IMR-90 (cell line): Measurements from ENCODE around the gene YPEL5. TPM values are rescaled to one million over a fixed set of nuclear protein-coding genes. Genes with fewer than 3 reads are reported as not detected.

Experiments used
- ATAC-seq: fragments of 200-7000 bp; cut with Tn5 transposase; 2 replicates; pipeline ENCODE4 v1.9.1; 2020; ENCODE audit warnings: low read depth, mild to moderate bottlenecking, moderate library complexity
- BruUV-seq: library from RNA; stranded (reverse); fragments of 400-500 nt; replicated peaks from 2 replicates; lab custom pipeline; 2021; lab: Mats Ljungman, UMichigan
- CTCF ChIA-PET: fragments of 300-600 bp; formaldehyde crosslinking; extraction: SDS; loops from one replicate; lab custom pipeline; 2021; ENCODE audit warnings: antibody characterized with exemption; lab: Yijun Ruan, JAX
- POLR2A ChIA-PET: fragments of 300-600 bp; sonication (Branson Sonifier 250); formaldehyde crosslinking; loops from one replicate; lab custom pipeline; 2022; ENCODE audit warnings: antibody characterized with exemption; ENCODE audit not compliant: unreplicated experiment; lab: Charles Lee
- DNase-seq: peaks from one replicate; pipeline ENCODE4 v3.0.0; 2013
- H2AFZ ChIP-seq: replicated peaks from 2 replicates; pipeline ENCODE3; 2013; ENCODE audit warnings: low read length, mild to moderate bottlenecking; ENCODE audit not compliant: poor library complexity
- H2AK5ac ChIP-seq: 2 replicates; pipeline ENCODE4 v1.6.1; 2013; ENCODE audit warnings: low read depth, low read length, inconsistent platforms
- H2AK9ac ChIP-seq: replicated peaks from 2 replicates; pipeline ENCODE3; 2013; ENCODE audit warnings: mild to moderate bottlenecking, low read depth, low read length, moderate library complexity; ENCODE audit not compliant: poor library complexity
- H2BK120ac ChIP-seq: 2 replicates; pipeline ENCODE4 v1.6.1; 2013; ENCODE audit warnings: low read depth, low read length, inconsistent platforms
- H2BK15ac ChIP-seq: 3 replicates; pipeline ENCODE4 v1.6.1; 2013; ENCODE audit warnings: low read depth, low read length, inconsistent platforms
- H2BK20ac ChIP-seq: 2 replicates; pipeline ENCODE4 v1.6.1; 2013; ENCODE audit warnings: low read depth, mild to moderate bottlenecking, inconsistent platforms, low read length, moderate library complexity
- H2BK5ac ChIP-seq: 2 replicates; pipeline ENCODE4 v1.6.1; 2013; ENCODE audit warnings: mild to moderate bottlenecking, low read depth, low read length, inconsistent platforms; ENCODE audit not compliant: poor library complexity, severe bottlenecking
- H3K14ac ChIP-seq: replicated peaks from 2 replicates; pipeline ENCODE4 v1.6.1; 2013; ENCODE audit warnings: low read depth, low read length, inconsistent platforms
- H3K18ac ChIP-seq: 2 replicates; pipeline ENCODE4 v1.6.1; 2013; ENCODE audit warnings: low read depth, low read length, control low read depth
- H3K23ac ChIP-seq: 2 replicates; pipeline ENCODE4 v1.6.1; 2013; ENCODE audit warnings: low read depth, low read length, inconsistent platforms
- H3K27ac ChIP-seq: 2 replicates; pipeline ENCODE4 v1.5.1; 2013; ENCODE audit warnings: mild to moderate bottlenecking, control low read depth, low read length; ENCODE audit not compliant: insufficient read depth
- H3K27me3 ChIP-seq: 2 replicates; pipeline ENCODE4 v1.6.1; 2013; ENCODE audit warnings: low read length; ENCODE audit not compliant: control insufficient read depth, insufficient read depth
- H3K36me3 ChIP-seq: 2 replicates; pipeline ENCODE4 v1.6.1; 2013; ENCODE audit warnings: low read length, mixed read lengths; ENCODE audit not compliant: control insufficient read depth, insufficient read depth
- H3K4ac ChIP-seq: 2 replicates; pipeline ENCODE4 v1.6.1; 2013; ENCODE audit warnings: low read depth, low read length, inconsistent platforms
- H3K4me1 ChIP-seq: 2 replicates; pipeline ENCODE4 v1.6.1; 2013; ENCODE audit warnings: low read length, mixed read lengths; ENCODE audit not compliant: control insufficient read depth, insufficient read depth
- H3K4me2 ChIP-seq: 2 replicates; pipeline ENCODE4 v1.6.1; 2013; ENCODE audit warnings: low read depth, mild to moderate bottlenecking, control low read depth, low read length, moderate library complexity
- H3K4me3 ChIP-seq: 2 replicates; pipeline ENCODE4 v1.5.1; 2013; ENCODE audit warnings: low read depth, mild to moderate bottlenecking, control low read depth, low read length, moderate library complexity; ENCODE audit not compliant: insufficient read depth
- H3K56ac ChIP-seq: 2 replicates; pipeline ENCODE4 v1.6.1; 2013; ENCODE audit warnings: low read length, inconsistent platforms; ENCODE audit not compliant: insufficient read depth; ENCODE audit errors: extremely low read depth
- H3K79me1 ChIP-seq, 2 experiments: 2 replicates each; pipeline ENCODE4 v1.6.1; 2013; ENCODE audit warnings: low read length in 2 of 2, inconsistent platforms in 1 of 2, low read depth in 1 of 2
- H3K9ac ChIP-seq: 2 replicates; pipeline ENCODE4 v1.6.1; 2013; ENCODE audit warnings: low read depth, low read length, control low read depth
- H3K9me1 ChIP-seq: 2 replicates; pipeline ENCODE4 v1.6.1; 2013; ENCODE audit warnings: low read length, inconsistent platforms; ENCODE audit not compliant: insufficient read depth
- H3K9me3 ChIP-seq: 2 replicates; pipeline ENCODE4 v1.6.1; 2013; ENCODE audit warnings: low read length; ENCODE audit not compliant: control insufficient read depth, insufficient read depth
- H4K20me1 ChIP-seq: 2 replicates; pipeline ENCODE4 v1.6.1; 2013; ENCODE audit warnings: low read length, inconsistent platforms; ENCODE audit not compliant: insufficient read depth
- H4K5ac ChIP-seq: 2 replicates; pipeline ENCODE4 v1.6.1; 2013; ENCODE audit warnings: mild to moderate bottlenecking, low read depth, low read length, control low read depth
- H4K8ac ChIP-seq, 2 experiments: 2 replicates each; pipeline ENCODE4 v1.6.1; 2013; ENCODE audit warnings: low read depth in 2 of 2, low read length in 2 of 2, control low read depth in 1 of 2, inconsistent platforms in 1 of 2
- H4K91ac ChIP-seq: 2 replicates; pipeline ENCODE4 v1.6.1; 2013; ENCODE audit warnings: low read depth, low read length, inconsistent platforms; ENCODE audit not compliant: insufficient read depth
- BHLHE40 ChIP-seq: fragments of 150-350 bp; IDR thresholded peaks from 2 replicates; pipeline ENCODE4 v1.6.1; 2016; ENCODE audit warnings: mild to moderate bottlenecking, low read depth, low read length
- CEBPB ChIP-seq: IDR thresholded peaks from 2 replicates; pipeline ENCODE4 v1.6.1; 2012; ENCODE audit warnings: low read depth, low read length, improper control_type of control experiment
- FOS ChIP-seq: fragments of 150-350 bp; IDR thresholded peaks from 2 replicates; pipeline ENCODE4 v1.6.1; 2016; ENCODE audit warnings: low read depth, low read length
- MAFK ChIP-seq: IDR thresholded peaks from 2 replicates; pipeline ENCODE4 v1.6.1; 2012; ENCODE audit warnings: low read depth, low read length, improper control_type of control experiment
- MAZ ChIP-seq: IDR thresholded peaks from 2 replicates; pipeline ENCODE4 v1.6.1; 2012; ENCODE audit warnings: low read depth, mild to moderate bottlenecking, low read length, improper control_type of control experiment, moderate library complexity, borderline replicate concordance
- MXI1 ChIP-seq: IDR thresholded peaks from 2 replicates; pipeline ENCODE4 v1.6.1; 2012; ENCODE audit warnings: low read depth, mild to moderate bottlenecking, low read length, moderate library complexity, borderline replicate concordance
- POLR2A ChIP-seq: IDR thresholded peaks from 2 replicates; pipeline ENCODE4 v1.6.1; 2012; ENCODE audit warnings: mild to moderate bottlenecking, low read depth, low read length
- RCOR1 ChIP-seq: IDR thresholded peaks from 2 replicates; pipeline ENCODE4 v1.6.1; 2012; ENCODE audit warnings: mild to moderate bottlenecking, low read length, improper control_type of control experiment; ENCODE audit not compliant: insufficient replicate concordance
- SMC3 ChIP-seq: fragments of 150-350 bp; IDR thresholded peaks from 2 replicates; pipeline ENCODE4 v1.6.1; 2016; ENCODE audit warnings: low read depth, mild to moderate bottlenecking, antibody characterized with exemption, low read length, moderate library complexity
- WGBS, 2 experiments: methylation state at CpG; one replicate each; pipeline versions ENCODE4 v1.1.5 to v1.1.7; 2013; ENCODE audit warnings: missing lambda C conversion rate in 2 of 2; ENCODE audit not compliant: insufficient read length in 1 of 2; ENCODE audit errors: extremely low coverage in 2 of 2; 5-methylcytosine and 5-hydroxymethylcytosine counted together
- dilution Hi-C: fragments of 300-500 bp; cut with HindIII; formaldehyde crosslinking; loops from one replicate; pipeline ENCODE4 v1.14.3; 2018; ENCODE audit warnings: low sequenced_read_pairs; ENCODE audit not compliant: unreplicated experiment
- in situ Hi-C: fragments of 300-500 bp; cut with MboI; formaldehyde crosslinking; loops from 3 replicates; pipeline ENCODE4 v1.14.3; 2019; ENCODE audit warnings: low sequenced_read_pairs, inconsistent platforms, mixed read lengths
- intact Hi-C: fragments of 100-400 bp; cut with micrococcal nuclease; formaldehyde crosslinking; loops from 2 replicates; pipeline ENCODE4 v1.10.0; 2022
- polyA plus RNA-seq, 3 experiments: library from polyadenylated mRNA; depleted of rRNA; stranded (reverse); fragments of >200 nt; gene quantifications; 2 replicates each; pipeline ENCODE4 v1.2.3, GENCODE V29; 2012; ENCODE audit warnings: low replicate concordance in 1 of 3
- total RNA-seq: library from RNA; depleted of rRNA; stranded (reverse); fragments of >200 nt; gene quantifications from 2 replicates; pipeline ENCODE4 v1.2.3, GENCODE V29; 2012
- TF ChIP-seq, protein P1 (sequence below): conservative IDR thresholded peaks from 2 replicates; pipeline ENCODE4 v1.5.1; 2012; ENCODE audit warnings: mild to moderate bottlenecking, low read depth, low read length, improper control_type of control experiment
- TF ChIP-seq, protein P2 (sequence below): fragments of 150-350 bp; IDR thresholded peaks from 2 replicates; pipeline ENCODE4 v1.6.1; 2017; ENCODE audit warnings: mild to moderate bottlenecking, antibody characterized with exemption, low read length, low read depth

The YPEL5 gene
- total and polyA plus RNA-seq, 2 of the 4 experiments (the other 2 are of a cell fraction): 40.7 to 62.6 TPM

DNA sequence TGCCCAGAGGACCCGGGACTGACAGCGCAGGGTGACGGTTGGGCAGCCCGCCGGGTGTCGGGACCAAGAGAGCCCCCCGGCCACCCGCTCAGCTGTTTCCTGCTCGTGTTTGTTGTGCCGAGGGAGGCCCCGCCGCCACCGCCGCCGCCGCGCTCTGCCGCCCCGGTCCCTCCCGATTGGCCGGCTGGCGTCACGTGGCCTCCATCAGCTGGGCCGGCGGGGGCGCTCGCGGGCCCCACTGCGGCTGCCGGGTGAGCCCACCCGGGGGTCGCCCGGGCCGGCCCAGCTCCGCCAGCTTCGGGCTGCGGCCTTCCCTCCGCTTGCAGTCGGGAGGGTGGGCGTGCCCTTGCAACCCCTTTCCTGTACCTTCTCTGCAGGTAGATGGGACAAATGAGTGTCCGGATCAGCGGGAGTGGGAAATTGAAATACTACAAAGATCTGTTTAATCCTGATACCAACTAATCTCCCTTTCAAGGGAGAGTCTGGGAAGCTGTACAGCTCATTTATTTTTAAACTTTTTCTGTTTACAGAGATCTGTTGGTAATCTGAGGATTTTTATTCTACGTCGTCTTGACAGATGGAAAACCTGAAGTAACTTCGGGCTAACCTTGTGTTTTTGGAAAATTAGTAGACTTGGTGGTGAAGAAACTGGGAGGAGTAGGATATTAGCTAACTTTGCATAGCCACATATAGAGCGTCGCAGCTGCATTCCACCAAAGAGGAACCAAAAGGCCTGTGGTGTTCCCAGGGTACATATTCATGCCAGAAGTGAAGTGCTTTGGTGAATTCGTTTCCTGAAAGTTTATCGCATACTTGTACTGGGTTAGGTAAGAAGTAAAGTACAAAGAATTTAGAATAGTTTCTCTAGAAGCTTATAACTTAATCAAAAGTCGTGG, 1.2 kb downstream of the YPEL5 start:
- Histone ChIP-seq H4K91ac (no peak overlapping the region), H3K9me3 (no peaks in the 10 kb centered on the region), H3K36me3 (peaks cover 4% of the 10 kb centered on the region), H3K9me1 (peaks cover 3% of the 10 kb centered on the region; the same call in 1 of the 2 replicates), H3K27me3 (no peaks in the 10 kb centered on the region), H3K9ac (peak overlapping the region; percentile 92), H4K20me1 (peaks cover 17% of the 10 kb centered on the region), H3K27ac (peak overlapping the region; percentile 91), H2AK9ac (peak overlapping the region; percentile 39), H3K56ac (no peak overlapping the region), H3K4ac (no peak overlapping the region), H3K79me1 (peaks cover 20 to 37% of the 10 kb centered on the region in 2 experiments), H3K23ac (0 out of 2 replicates have a peak overlapping the region, but pooled peaks have one; percentile 48), H2BK5ac (peak overlapping the region; percentile 92), H3K4me3 (peak overlapping the region; percentile 67), H2BK120ac (no peak overlapping the region), H2AK5ac (no peak overlapping the region; the same call in 1 of the 2 replicates), H3K4me1 (peaks cover 7% of the 10 kb centered on the region), H3K18ac (no peak overlapping the region), H3K14ac (peak overlapping the region; percentile 18; the same call in 1 of the 2 replicates), H2BK20ac (no peak overlapping the region), H4K8ac (no peak overlapping the region; a peak in 1 of 4 replicates), H3K4me2 (peak overlapping the region; percentile 94), H2AFZ (peak overlapping the region; percentile 93), H2BK15ac (no peak overlapping the region), H4K5ac (no peak overlapping the region; the same call in 1 of the 2 replicates)
- POLR2A ChIA-PET: interaction anchor here (0.6 to 0.8 kb wide), 2 partner anchors 13 to 1473 kb away, joined by 3 to 11 read pairs; no protein-coding TSS in a partner anchor
- 0% methylated on average over 27 of the region's 50 CpGs; no CpG with 5 or more reads in 1 of the 2 experiments for WGBS, 2 experiments
- no TSS peak for BruUV-seq
- TF ChIP-seq, protein P1, sequence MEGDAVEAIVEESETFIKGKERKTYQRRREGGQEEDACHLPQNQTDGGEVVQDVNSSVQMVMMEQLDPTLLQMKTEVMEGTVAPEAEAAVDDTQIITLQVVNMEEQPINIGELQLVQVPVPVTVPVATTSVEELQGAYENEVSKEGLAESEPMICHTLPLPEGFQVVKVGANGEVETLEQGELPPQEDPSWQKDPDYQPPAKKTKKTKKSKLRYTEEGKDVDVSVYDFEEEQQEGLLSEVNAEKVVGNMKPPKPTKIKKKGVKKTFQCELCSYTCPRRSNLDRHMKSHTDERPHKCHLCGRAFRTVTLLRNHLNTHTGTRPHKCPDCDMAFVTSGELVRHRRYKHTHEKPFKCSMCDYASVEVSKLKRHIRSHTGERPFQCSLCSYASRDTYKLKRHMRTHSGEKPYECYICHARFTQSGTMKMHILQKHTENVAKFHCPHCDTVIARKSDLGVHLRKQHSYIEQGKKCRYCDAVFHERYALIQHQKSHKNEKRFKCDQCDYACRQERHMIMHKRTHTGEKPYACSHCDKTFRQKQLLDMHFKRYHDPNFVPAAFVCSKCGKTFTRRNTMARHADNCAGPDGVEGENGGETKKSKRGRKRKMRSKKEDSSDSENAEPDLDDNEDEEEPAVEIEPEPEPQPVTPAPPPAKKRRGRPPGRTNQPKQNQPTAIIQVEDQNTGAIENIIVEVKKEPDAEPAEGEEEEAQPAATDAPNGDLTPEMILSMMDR: peak; percentile 64
- TF ChIP-seq RCOR1 (no peak), CEBPB (no peak), MXI1 (no peak), SMC3 (no peak), POLR2A (0 out of 2 replicates have a peak, but pooled peaks have one; percentile 14), MAZ (peak; percentile 48; the same call in 1 of the 2 replicates), FOS (no peak; the same call in 1 of the 2 replicates), BHLHE40 (no peak), MAFK (no peak)
- TF ChIP-seq, protein P2, sequence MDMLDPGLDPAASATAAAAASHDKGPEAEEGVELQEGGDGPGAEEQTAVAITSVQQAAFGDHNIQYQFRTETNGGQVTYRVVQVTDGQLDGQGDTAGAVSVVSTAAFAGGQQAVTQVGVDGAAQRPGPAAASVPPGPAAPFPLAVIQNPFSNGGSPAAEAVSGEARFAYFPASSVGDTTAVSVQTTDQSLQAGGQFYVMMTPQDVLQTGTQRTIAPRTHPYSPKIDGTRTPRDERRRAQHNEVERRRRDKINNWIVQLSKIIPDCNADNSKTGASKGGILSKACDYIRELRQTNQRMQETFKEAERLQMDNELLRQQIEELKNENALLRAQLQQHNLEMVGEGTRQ: peak; percentile 98
- DNase-seq (peak; percentile 40), ATAC-seq (peak; percentile 37)
- in situ Hi-C loops: no loop called here
- dilution Hi-C loops: no loop called here
- intact Hi-C loops: no loop called here
- CTCF ChIA-PET: interaction anchor here (0.7 to 4.9 kb wide), 3 partner anchors 16 to 563 kb away, joined by 4 to 51 read pairs (median 5); no protein-coding TSS in a partner anchor
